Liver (tissue), 3 donors: ENCODE data around the gene DENND4C.

Source experiments
- CTCF ChIP-seq: fragments of 150-350 bp; IDR thresholded peaks from 2 replicates; pipeline ENCODE4 v1.5.1; 2017; ENCODE audit warnings: improper control_type of control experiment, low read depth, low read length; ENCODE audit not compliant: missing input control
- RAD21 ChIP-seq, 2 donors: IDR thresholded peaks; 2 replicates each; pipeline ENCODE4 v1.6.1; 2016; ENCODE audit warnings: antibody characterized with exemption in 2 of 2, mild to moderate bottlenecking in 2 of 2
- TAF1 ChIP-seq: conservative IDR thresholded peaks from 2 replicates; pipeline ENCODE4 v1.6.1; 2016; ENCODE audit warnings: antibody characterized with exemption, mild to moderate bottlenecking
- donor health status: healthy.
- donor health status: healthy.

GRCh38 chr9:19185191-19185590 is 45.3 kb upstream of the DENND4C start:
- TF ChIP-seq RAD21 (IDR thresholded peaks at IDR 0.05) (no peak), TAF1 (no peak), CTCF (no peak)
